LNCaP clone FGC (cell line): ENCODE data around the gene SLC35D1.
"Not testable (repeated sequence)": the region's sequence is repeated elsewhere in the genome, so short reads cannot be mapped to it uniquely, and the experiment has no call there.

Experiments
- DNase-seq: peaks from one replicate; pipeline ENCODE4 v3.0.0-alpha.2; 2011; ENCODE audit warnings: low read depth
- H3K4me3 ChIP-seq: 2 replicates; pipeline ENCODE4 v1.5.1; 2011; ENCODE audit warnings: mild to moderate bottlenecking, low read depth, low read length, control low read depth
- TF ChIP-seq, protein P1 (sequence below): IDR thresholded peaks from 2 replicates; pipeline ENCODE4 v1.5.1; 2012; ENCODE audit warnings: mild to moderate bottlenecking; ENCODE audit not compliant: control insufficient read depth, insufficient read depth; ENCODE audit errors: extremely low read depth

Gene SLC35D1

DNA sequence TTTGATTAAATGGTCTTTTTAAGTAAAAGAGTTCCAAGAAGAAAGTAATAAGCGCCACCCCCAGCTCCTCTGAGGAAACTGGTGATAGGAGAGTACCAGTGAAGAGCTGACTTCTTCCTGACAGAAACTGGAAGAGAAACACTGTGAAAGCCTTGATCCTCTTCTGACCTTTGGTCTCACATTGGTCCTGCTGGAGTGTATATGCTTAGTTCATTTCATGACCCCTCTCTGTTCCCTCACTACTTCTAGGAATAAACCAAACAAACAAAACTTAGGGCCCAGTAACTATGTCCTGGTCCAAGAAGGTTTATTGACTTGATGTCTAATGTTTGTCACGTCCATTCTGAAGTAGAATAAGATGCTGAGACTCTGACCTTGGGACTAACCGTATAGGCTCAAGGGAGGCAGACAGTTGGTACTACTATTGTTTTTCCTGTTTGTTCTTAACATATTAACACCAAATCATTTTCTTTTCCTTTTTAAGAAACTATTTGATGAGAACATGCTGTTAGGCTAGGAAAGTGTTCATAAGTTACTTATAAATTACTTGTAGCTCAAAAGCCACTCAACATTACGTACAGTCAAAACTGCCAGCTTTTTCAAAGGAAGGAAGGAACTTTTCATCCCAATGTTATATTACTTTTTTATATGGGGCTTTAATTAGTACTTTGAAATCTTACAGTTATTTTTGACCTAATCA lies 71.2 kb downstream of the SLC35D1 start:
- TF ChIP-seq, protein P1, sequence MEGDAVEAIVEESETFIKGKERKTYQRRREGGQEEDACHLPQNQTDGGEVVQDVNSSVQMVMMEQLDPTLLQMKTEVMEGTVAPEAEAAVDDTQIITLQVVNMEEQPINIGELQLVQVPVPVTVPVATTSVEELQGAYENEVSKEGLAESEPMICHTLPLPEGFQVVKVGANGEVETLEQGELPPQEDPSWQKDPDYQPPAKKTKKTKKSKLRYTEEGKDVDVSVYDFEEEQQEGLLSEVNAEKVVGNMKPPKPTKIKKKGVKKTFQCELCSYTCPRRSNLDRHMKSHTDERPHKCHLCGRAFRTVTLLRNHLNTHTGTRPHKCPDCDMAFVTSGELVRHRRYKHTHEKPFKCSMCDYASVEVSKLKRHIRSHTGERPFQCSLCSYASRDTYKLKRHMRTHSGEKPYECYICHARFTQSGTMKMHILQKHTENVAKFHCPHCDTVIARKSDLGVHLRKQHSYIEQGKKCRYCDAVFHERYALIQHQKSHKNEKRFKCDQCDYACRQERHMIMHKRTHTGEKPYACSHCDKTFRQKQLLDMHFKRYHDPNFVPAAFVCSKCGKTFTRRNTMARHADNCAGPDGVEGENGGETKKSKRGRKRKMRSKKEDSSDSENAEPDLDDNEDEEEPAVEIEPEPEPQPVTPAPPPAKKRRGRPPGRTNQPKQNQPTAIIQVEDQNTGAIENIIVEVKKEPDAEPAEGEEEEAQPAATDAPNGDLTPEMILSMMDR: no peak
- no peak overlapping the region for H3K4me3 ChIP-seq
- no peak for DNase-seq

DNA sequence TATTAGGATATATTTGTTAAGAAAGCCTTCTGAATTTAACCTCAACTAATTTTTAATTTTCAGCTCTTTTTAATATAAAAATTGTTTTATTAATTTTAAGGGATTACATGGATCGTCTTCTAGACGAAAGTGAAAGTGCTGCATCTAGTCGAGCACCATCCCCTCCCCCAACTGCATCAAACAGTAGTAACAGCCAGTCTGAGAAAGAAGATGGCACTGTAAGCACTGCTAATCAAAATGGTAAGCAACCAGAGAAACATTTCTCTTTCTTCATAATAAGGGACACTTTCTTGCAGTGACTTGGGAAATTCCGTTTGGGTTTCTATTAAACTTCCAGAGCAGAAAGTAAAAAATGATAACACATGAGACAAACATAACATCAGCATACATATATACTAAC lies 72.3 kb downstream of the SLC35D1 start:
- TF ChIP-seq, protein P1: no peak
- DNase-seq: no peak
- no peak overlapping the region for H3K4me3 ChIP-seq

DNA sequence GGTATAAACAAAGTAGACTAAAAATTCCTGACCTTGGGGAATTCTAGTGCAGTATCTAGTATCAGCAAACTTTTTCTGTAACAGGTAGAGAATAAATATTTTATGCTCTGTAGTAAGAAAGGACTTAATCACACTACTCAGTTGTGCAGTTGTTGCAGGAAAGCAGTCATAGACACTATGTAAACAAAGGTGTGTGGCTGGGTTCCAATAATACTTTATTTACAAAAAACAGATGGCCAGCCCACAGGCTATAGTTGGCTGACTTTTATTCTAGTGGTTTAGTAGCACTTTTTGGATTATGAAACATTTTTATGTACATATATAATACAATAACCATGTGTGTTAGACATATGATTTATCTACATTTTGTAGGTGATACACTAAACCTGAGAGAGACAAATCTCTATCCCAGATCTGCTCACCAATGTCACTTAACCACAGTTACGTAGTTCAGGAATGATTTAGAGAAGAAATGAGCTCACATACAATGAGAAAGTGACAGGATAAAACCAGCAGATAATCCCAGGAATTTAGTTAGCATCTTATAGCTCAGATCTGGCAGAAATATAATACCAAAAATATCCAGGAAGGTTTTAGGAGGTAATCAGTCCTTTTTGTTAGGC lies 73.1 kb downstream of the SLC35D1 start:
- peak; percentile 42 for DNase-seq
- H3K4me3 ChIP-seq: no peak overlapping the region
- TF ChIP-seq, protein P1: no peak

DNA sequence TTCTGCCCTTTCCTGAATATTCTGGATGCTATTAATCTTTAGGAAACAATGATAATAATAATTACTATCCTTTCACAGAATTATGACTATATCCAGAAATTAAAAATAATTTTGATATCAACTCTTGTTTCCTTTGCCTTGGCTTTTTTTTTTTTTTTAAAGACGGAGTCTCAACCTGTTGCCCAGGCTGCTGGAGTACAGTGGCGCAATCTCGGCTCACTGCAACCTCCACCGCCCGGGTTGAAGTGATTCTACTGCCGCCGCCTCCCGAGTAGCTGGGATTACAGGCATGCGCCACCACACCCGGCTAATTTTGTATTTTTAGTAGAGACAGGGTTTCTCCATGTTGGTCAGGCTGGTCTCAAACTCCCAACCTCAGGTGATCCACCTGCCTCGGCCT lies 74.3 kb downstream of the SLC35D1 start:
- H3K4me3 ChIP-seq, DNase-seq: not testable (repeated sequence)

DNA sequence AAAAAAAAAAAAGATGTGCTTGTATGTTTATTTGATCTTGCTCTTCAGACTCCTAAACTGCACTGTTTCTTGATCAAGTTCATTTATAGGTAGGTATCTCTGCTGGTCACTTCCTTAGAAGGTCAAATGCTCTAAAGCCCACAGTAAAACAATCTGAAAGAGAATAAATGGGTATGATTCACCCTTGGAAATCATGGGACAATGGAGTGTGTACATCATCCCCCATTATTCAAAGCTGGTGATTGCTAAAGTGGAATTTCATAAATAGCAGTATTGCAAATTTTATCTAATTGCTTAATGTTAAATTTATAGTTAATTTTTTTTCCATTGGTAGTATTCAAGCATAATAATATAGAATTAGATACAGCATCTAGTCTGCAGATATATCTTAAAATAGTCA lies 75.7 kb downstream of the SLC35D1 start:
- no peak for DNase-seq
- no peak overlapping the region for H3K4me3 ChIP-seq
- TF ChIP-seq, protein P1: no peak

DNA sequence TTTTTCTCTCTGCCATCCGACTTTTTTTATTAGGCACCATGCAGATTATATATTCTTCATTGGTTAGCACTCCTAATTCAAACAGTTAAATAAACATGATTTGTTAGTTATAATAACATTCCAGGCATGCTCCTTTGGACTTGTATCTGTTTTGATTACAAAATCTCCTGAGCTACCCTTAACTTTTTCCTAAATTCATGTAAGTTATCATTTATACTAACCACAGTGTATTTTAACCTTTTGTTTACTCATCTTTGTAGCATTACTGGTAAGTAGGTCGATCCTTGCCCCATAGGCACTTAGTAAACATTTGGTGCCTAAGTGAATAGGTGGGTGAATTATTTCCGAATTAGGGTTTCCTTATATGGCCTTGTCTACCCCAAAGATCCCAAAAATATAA lies 85.4 kb downstream of the SLC35D1 start:
- no peak for DNase-seq
- TF ChIP-seq, protein P1: no peak
- no peak overlapping the region for H3K4me3 ChIP-seq

DNA sequence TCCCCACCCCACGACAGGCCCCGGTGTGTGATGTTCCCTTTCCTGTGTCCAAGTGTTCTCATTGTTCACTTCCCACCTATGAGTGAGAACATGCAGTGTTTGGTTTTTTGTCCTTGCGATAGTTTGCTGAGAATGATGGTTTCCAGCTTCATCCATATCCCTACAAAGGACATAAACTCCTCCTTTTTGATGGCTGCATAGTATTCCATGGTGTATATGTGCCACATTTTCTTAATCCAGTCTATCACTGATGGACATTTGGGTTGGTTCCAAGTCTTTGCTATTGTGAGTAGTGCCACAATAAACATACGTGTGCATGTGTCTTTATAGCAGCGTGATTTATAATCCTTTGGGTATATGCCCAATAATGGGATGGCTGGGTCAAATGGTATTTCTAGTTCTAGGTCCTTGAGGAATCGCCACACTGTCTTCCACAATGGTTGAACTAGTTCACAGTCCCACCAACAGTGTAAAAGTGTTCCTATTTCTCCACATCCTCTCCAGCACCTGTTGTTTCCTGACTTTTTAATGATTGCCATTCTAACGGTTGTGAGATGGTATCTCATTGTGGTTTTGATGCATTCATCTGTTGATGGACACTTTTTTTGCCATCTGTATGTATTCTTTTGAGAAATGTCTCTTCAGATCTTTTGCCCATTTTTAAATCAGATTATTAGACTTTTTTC lies 87.6 kb downstream of the SLC35D1 start:
- not testable (repeated sequence) for H3K4me3 ChIP-seq, DNase-seq
